Cardiac muscle cell (in vitro differentiated cells and primary cell): Measurements from ENCODE around the gene C19orf25. TPM values are rescaled to one million over a fixed set of nuclear protein-coding genes. Genes with fewer than 3 reads are reported as not detected.

Source experiments
- DNase-seq, 2 donors: peaks; one replicate each; pipeline versions ENCODE4 v3.0.0 to v3.0.0-alpha.2; 2010 to 2017; ENCODE audit warnings: low read depth in 1 of 2, low spot score in 1 of 2
- H3K27ac ChIP-seq: fragments of 200-600 bp; sonication (generic); 2 replicates; pipeline ENCODE4 v1.5.1; 2016
- H3K27me3 ChIP-seq: fragments of 200-600 bp; sonication (generic); 2 replicates; pipeline ENCODE4 v1.6.0; 2016; ENCODE audit warnings: control low read depth
- H3K36me3 ChIP-seq: fragments of 200-600 bp; sonication (generic); 2 replicates; pipeline ENCODE4 v1.5.1; 2016; ENCODE audit warnings: control low read depth
- H3K4me1 ChIP-seq: fragments of 200-600 bp; sonication (generic); 2 replicates; pipeline ENCODE4 v1.8.1; 2017; ENCODE audit warnings: low read depth, mild to moderate bottlenecking, mixed run types
- H3K4me3 ChIP-seq: fragments of 200-600 bp; sonication (generic); 2 replicates; pipeline ENCODE4 v1.5.1; 2016; ENCODE audit warnings: mild to moderate bottlenecking
- H3K9me3 ChIP-seq: fragments of 200-600 bp; sonication (generic); 2 replicates; pipeline ENCODE4 v1.5.1; 2017; ENCODE audit warnings: low read depth, mild to moderate bottlenecking, control low read depth
- polyA plus RNA-seq: library from polyadenylated mRNA; unstranded; fragments of >200 nt; fragmentation: Nextera tagmentation; extraction: Ambion mirVana; gene quantifications from 2 replicates; pipeline ENCODE4 v1.2.1, GENCODE V29; 2016
- total RNA-seq: library from RNA; depleted of rRNA; stranded (reverse); fragments of >200 nt; gene quantifications from 2 replicates; pipeline ENCODE4 v1.2.3, GENCODE V29; 2016
- TF ChIP-seq, protein P1 (sequence below): IDR thresholded peaks from 2 replicates; pipeline ENCODE4 v1.5.1; 2012; ENCODE audit warnings: low read depth, mild to moderate bottlenecking, low read length

The C19orf25 gene
- total and polyA plus RNA-seq, 2 experiments from 2014 or later: 52.4 to 84.9 TPM

DNA sequence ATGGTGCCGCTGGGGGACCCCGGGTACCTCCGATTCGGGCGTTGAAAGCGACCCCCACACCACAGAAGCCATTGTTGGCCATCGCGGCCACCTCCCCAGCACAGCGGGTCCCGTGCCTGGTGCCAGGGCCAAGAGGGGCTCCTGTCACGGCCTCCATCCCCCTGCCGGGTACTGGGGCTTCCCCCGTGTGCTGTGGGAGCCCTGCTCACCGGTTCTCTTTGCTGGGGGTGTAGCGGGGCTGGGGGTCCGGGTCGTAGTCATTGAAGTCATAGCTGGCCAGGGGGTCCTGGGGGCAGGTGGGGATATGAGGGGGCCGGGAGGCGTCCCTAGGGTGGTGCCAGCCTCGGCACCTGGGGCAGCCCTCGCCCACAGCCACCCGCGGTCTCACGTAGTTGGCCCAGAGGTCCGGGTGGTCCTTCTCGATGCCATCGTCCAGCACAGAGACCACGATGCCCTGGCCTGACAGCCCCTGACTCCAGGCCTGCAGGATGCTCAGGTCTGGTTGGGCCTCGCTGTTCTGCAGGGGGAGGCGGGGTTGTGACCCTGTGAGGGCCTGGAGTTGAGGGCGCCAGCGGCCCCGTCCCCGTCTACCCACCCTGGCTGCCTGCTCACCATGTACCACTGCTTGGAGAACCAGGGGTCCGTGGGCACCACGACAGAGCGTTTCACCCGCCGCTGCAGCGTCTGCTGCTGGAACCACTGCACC, 8.7 kb upstream of the C19orf25 start:
- TF ChIP-seq, protein P1, sequence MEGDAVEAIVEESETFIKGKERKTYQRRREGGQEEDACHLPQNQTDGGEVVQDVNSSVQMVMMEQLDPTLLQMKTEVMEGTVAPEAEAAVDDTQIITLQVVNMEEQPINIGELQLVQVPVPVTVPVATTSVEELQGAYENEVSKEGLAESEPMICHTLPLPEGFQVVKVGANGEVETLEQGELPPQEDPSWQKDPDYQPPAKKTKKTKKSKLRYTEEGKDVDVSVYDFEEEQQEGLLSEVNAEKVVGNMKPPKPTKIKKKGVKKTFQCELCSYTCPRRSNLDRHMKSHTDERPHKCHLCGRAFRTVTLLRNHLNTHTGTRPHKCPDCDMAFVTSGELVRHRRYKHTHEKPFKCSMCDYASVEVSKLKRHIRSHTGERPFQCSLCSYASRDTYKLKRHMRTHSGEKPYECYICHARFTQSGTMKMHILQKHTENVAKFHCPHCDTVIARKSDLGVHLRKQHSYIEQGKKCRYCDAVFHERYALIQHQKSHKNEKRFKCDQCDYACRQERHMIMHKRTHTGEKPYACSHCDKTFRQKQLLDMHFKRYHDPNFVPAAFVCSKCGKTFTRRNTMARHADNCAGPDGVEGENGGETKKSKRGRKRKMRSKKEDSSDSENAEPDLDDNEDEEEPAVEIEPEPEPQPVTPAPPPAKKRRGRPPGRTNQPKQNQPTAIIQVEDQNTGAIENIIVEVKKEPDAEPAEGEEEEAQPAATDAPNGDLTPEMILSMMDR: no peak
- DNase-seq: no peak
- no peak overlapping the region for H3K27ac ChIP-seq

DNA sequence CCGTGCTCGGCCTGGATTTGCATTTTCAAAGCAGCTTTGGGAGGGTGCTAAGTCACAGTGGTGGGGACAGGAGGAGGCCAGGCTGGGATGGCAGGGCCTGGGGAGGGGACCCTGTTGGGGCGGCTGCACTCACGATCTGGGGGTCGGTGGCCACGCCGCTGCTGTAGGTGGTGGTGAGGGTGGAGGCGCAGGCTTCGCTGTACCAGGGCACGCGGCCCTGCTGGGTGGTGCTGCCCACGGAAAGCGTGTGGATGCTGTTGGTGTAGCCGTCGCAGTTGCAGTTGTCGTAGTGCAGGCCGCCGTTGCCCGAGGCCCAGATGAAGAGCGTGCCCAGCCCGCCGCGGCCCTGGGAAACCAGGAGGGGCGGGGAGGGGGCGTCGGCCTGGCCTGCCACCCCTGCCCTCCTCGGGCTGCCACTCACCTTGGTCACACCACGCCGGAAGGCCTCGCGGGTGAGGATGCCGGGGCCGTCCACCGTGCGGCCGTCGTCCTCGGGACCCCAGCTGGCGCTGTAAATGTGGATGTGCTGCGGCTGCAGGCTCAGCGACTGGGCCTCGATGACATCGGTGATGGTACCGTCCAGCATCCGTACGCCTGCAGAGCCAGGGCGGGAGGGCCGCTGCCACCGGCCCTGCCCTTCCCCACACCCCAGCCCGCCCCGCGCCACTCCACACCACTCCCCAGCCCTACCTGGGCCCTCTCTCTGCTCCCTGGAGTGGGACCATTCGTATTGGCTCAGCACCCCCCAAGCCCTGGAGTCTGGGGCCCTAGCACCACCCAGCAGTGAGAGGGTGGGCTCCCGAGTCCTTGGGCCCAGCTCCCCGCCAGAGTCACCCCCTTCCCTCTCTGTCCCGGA, 7.9 kb upstream of the C19orf25 start:
- TF ChIP-seq, protein P1: no peak
- no peak for DNase-seq
- no peaks in the 10 kb centered on the region for H3K36me3 ChIP-seq

More for the DNA sequence above, 8.7 kb upstream of the C19orf25 start:
- Histone ChIP-seq H3K9me3 (no peaks in the 10 kb centered on the region), H3K4me1 (peaks cover 5% of the 10 kb centered on the region), H3K27me3 (no peaks in the 10 kb centered on the region), H3K4me3 (no peak overlapping the region), H3K36me3 (no peaks in the 10 kb centered on the region)

DNA sequence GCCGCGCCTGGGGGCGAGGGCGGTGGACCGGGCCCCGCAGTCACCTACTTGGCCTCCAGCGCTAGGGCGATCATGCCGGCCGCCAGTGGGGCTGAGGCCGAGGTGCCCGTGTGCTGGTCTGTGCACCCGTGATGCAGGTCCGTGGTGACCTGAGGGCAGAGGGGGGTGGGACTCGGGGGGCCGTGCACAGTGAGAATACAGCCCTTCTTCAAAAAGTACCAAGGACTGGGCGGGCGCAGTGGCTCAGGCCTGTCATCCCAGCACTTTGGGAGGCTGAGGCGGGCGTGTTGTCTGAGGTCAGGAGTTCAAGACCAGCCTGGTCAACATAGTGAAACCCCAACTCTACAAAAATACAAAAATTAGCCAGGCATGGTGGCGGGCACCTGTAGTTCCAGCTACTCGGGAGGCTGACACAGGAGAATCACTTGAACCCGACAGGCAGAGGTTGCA, 5.0 kb upstream of the C19orf25 start:
- TF ChIP-seq, protein P1: no peak

More for the DNA sequence above, 7.9 kb upstream of the C19orf25 start:
- Histone ChIP-seq H3K27me3 (no peaks in the 10 kb centered on the region), H3K27ac (no peak overlapping the region), H3K9me3 (no peaks in the 10 kb centered on the region), H3K4me1 (no peaks in the 10 kb centered on the region), H3K4me3 (no peak overlapping the region)

DNA sequence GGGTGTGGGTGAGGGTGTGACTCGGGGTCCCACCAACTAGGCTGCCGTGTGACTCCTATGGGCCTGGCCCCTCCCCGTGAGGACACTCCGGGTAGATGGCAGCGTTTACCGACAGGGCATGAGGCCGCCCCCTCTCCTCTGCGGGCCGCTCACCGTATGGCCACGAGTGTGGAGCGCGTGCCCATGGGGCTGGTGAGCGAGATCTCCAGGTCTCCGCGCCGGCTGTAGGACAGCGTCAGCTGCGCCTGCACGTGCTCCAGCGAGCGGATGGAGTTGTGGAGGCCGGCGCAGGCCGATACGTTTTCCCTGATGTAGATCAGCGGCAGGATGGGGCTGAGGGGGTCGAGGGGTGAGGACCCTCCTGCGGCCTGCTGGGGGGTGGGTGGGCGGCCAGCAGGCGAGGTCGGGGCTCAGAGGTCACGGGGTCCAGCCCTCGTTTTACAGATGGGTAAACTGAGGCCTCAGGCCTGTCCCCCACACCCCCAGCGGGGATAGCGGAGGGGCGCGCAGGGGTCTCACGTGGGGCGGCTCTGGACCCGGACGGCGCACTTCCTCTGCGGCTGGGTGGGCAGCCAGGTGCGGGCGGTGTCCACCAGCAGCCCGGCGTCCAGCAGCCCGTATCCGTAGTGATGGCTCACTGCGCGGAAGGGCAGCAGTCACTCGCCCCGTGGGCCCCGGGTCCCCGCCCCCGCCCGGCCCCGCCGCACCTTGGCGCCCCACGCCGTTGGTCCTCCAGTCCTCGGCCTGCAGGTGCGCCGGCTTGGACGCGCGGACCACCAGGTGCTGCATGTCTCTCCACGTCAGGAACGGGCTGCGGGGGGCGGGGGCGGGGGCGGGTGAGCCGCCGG, 4.3 kb upstream of the C19orf25 start:
- Histone ChIP-seq H3K27me3 (no peaks in the 10 kb centered on the region), H3K4me1 (peaks cover 5% of the 10 kb centered on the region), H3K9me3 (no peaks in the 10 kb centered on the region), H3K36me3 (no peaks in the 10 kb centered on the region), H3K27ac (no peak overlapping the region), H3K4me3 (no peak overlapping the region)
- TF ChIP-seq, protein P1: no peak
- no peak for DNase-seq

More for the DNA sequence above, 5.0 kb upstream of the C19orf25 start:
- Histone ChIP-seq H3K4me3 (no peak overlapping the region), H3K36me3 (no peaks in the 10 kb centered on the region), H3K4me1 (peaks cover 5% of the 10 kb centered on the region), H3K27ac (no peak overlapping the region), H3K27me3 (no peaks in the 10 kb centered on the region), H3K9me3 (no peaks in the 10 kb centered on the region)
- DNase-seq: no peak
